Putamen (tissue), 1 donor: ENCODE results near the gene COG4.

Experiments
- DNase-seq: peaks from one replicate; pipeline ENCODE4 v3.0.0-alpha.2; 2016; ENCODE audit warnings: low spot score

COG4 gene

GRCh38 chr16:70480127-70481105 is 42.9 kb downstream of the COG4 start:
- no peak for DNase-seq

- no peak for DNase-seq
Measured at GRCh38 chr16:70478912-70479341, 44.4 kb downstream of the COG4 start.

- DNase-seq, result no peak
Measured at GRCh38 chr16:70478169-70478568, 45.2 kb downstream of the COG4 start.

GRCh38 chr16:70476272-70477020 is 46.9 kb downstream of the COG4 start:
- no peak for DNase-seq

- DNase-seq, result no peak
Measured at GRCh38 chr16:70475054-70475871, 48.1 kb downstream of the COG4 start.

- DNase-seq, result no peak
Measured at GRCh38 chr16:70474320-70475053, 48.9 kb downstream of the COG4 start.

- DNase-seq, result no peak
Measured at GRCh38 chr16:70473446-70474319, 49.7 kb downstream of the COG4 start.

GRCh38 chr16:70472786-70473433 is 50.4 kb downstream of the COG4 start:
- no peak for DNase-seq

GRCh38 chr16:70470927-70471341 is 52.4 kb downstream of the COG4 start:
- DNase-seq, result no peak

- no peak for DNase-seq
Measured at GRCh38 chr16:70470141-70470926, 53.0 kb downstream of the COG4 start.

- DNase-seq, result no peak
Measured at GRCh38 chr16:70468776-70469525, 54.4 kb downstream of the COG4 start.

- DNase-seq, result no peak
Measured at GRCh38 chr16:70467608-70468007, 55.7 kb downstream of the COG4 start.

GRCh38 chr16:70467113-70467512 is 56.2 kb downstream of the COG4 start:
- no peak for DNase-seq

GRCh38 chr16:70466805-70467076 is 56.6 kb downstream of the COG4 start:
- no peak for DNase-seq

- no peak for DNase-seq
Measured at GRCh38 chr16:70465999-70466804, 57.2 kb downstream of the COG4 start.

- DNase-seq, result no peak
Measured at GRCh38 chr16:70463235-70463634, 60.1 kb downstream of the COG4 start.

- DNase-seq, result no peak
Measured at GRCh38 chr16:70460737-70461261, 62.6 kb downstream of the COG4 start.
